Endothelial cell of umbilical vein (primary cell): ENCODE measurements around the gene GTF2H1. TPM values are rescaled to one million over a fixed set of nuclear protein-coding genes. Genes with fewer than 3 reads are reported as not detected.
A peak's percentile ranks its signal among the peaks of the same experiment; 100 is the strongest.

ENCODE experiments used
- BruUV-seq: library from RNA; stranded (reverse); fragments of 400-500 nt; replicated peaks from 2 replicates; lab custom pipeline; 2021; lab: Mats Ljungman, UMichigan
- CTCF ChIA-PET: fragments of 300-600, 350-600 bp; sonication (Branson Sonifier 250); formaldehyde crosslinking; loops from one replicate; lab custom pipeline; 2021; ENCODE audit warnings: antibody characterized with exemption, inconsistent platforms; lab: Charles Lee
- POLR2A ChIA-PET: fragments of 300-600, 350-600 bp; sonication (Branson Sonifier 250); formaldehyde crosslinking; loops from one replicate; lab custom pipeline; 2021; ENCODE audit warnings: antibody characterized with exemption, inconsistent platforms; lab: Charles Lee
- DNase-seq: peaks from one replicate; pipeline ENCODE4 v3.0.0-alpha.2; 2011; ENCODE audit warnings: low read depth, low spot score
- FAIRE-seq: peaks from 2 replicates; lab custom pipeline; 2011; peaks lifted over from hg19 to GRCh38; lab: Jason Lieb, UNC
- H2AFZ ChIP-seq: 2 replicates; pipeline ENCODE4 v1.6.0; 2012; ENCODE audit warnings: low read depth, low read length, control low read depth, inconsistent platforms
- H3K27ac ChIP-seq: 2 replicates; pipeline ENCODE4 v1.5.1; 2011; ENCODE audit warnings: low read depth, mild to moderate bottlenecking, control low read depth, low read length, moderate library complexity; ENCODE audit not compliant: insufficient read depth
- H3K27me3 ChIP-seq, 2 experiments: 2 replicates each; pipeline versions ENCODE4 v1.6.0 to v1.6.1; 2011; ENCODE audit warnings: low read length in 2 of 2, mixed read lengths in 1 of 2; ENCODE audit not compliant: control insufficient read depth in 2 of 2, insufficient read depth in 2 of 2
- H3K36me3 ChIP-seq, 2 experiments: 2 replicates in 1 of 2; 3 replicates in 1 of 2; pipeline ENCODE4 v1.5.1; 2011; ENCODE audit warnings: low read length in 2 of 2, mild to moderate bottlenecking in 1 of 2, moderate library complexity in 1 of 2; ENCODE audit not compliant: control insufficient read depth in 2 of 2, insufficient read depth in 2 of 2; ENCODE audit errors: extremely low read depth in 1 of 2
- H3K4me1 ChIP-seq: 3 replicates; pipeline ENCODE4 v1.5.1; 2011; ENCODE audit warnings: mild to moderate bottlenecking, low read length; ENCODE audit not compliant: control insufficient read depth, insufficient read depth; ENCODE audit errors: extremely low read depth
- H3K4me2 ChIP-seq: 2 replicates; pipeline ENCODE4 v1.6.1; 2011; ENCODE audit warnings: low read length, control low read depth, mixed read lengths; ENCODE audit not compliant: insufficient read depth
- H3K4me3 ChIP-seq, 3 experiments: fragments of 200-600 bp in 1 of 3; sonication (generic), shearing (Covaris generic) in 1 of 3; replicated peaks in 1 of 3; 2 replicates each; pipeline ENCODE4 v1.5.1; 2011 to 2016; ENCODE audit warnings: control low read depth in 3 of 3, low read length in 3 of 3, mild to moderate bottlenecking in 2 of 3, inconsistent platforms in 1 of 3, low read depth in 1 of 3, moderate library complexity in 1 of 3; ENCODE audit not compliant: insufficient read depth in 1 of 3
- H3K79me2 ChIP-seq: 2 replicates; pipeline ENCODE4 v1.6.0; 2012; ENCODE audit warnings: low read length, inconsistent platforms; ENCODE audit not compliant: control insufficient read depth, insufficient read depth
- H3K9ac ChIP-seq: replicated peaks from 2 replicates; pipeline ENCODE3; 2011; ENCODE audit warnings: low read length, control low read depth; ENCODE audit not compliant: insufficient read depth; ENCODE audit errors: extremely low read depth
- H3K9me1 ChIP-seq: replicated peaks from 3 replicates; pipeline ENCODE4 v1.6.0; 2011; ENCODE audit warnings: mild to moderate bottlenecking, low read length; ENCODE audit not compliant: control insufficient read depth, insufficient read depth; ENCODE audit errors: extremely low read depth
- H3K9me3 ChIP-seq: replicated peaks from 2 replicates; pipeline ENCODE4 v1.5.1; 2012; ENCODE audit warnings: low read length, inconsistent platforms; ENCODE audit not compliant: control insufficient read depth, insufficient read depth
- H4K20me1 ChIP-seq: replicated peaks from 2 replicates; pipeline ENCODE3; 2011; ENCODE audit warnings: mild to moderate bottlenecking, low read length; ENCODE audit not compliant: control insufficient read depth, insufficient read depth; ENCODE audit errors: extremely low read depth
- FOS ChIP-seq: IDR thresholded peaks from 2 replicates; pipeline ENCODE4 v1.6.1; 2011; ENCODE audit warnings: mild to moderate bottlenecking, low read length, moderate library complexity, borderline replicate concordance; ENCODE audit not compliant: insufficient read depth
- GATA2 ChIP-seq: IDR thresholded peaks from 2 replicates; pipeline ENCODE4 v1.7.0; 2011; ENCODE audit warnings: low read depth, mild to moderate bottlenecking, moderate library complexity, mixed read lengths, low read length; ENCODE audit not compliant: insufficient read length, insufficient read depth
- MAX ChIP-seq: IDR thresholded peaks from 2 replicates; pipeline ENCODE4 v1.6.1; 2011; ENCODE audit not compliant: insufficient read depth, insufficient read length
- POLR2AphosphoS5 ChIP-seq: IDR thresholded peaks from 2 replicates; pipeline ENCODE4 v1.6.1; 2012; ENCODE audit warnings: low read depth, mild to moderate bottlenecking, control low read depth, low read length, moderate library complexity; ENCODE audit not compliant: insufficient read depth
- dilution Hi-C: fragments of 300-500 bp; cut with MboI; formaldehyde crosslinking; loops from one replicate; pipeline ENCODE4 v1.15.0; 2019; ENCODE audit warnings: low sequenced_read_pairs; ENCODE audit not compliant: extremely low pct_ligation_motif_present
- intact Hi-C: fragments of 100-400 bp; cut with micrococcal nuclease; formaldehyde crosslinking; loops from one replicate; pipeline ENCODE4 v1.10.0; 2022
- polyA plus RNA-seq, 4 experiments: library from polyadenylated mRNA; depleted of rRNA in 3 of 4; stranded (reverse) in 3 of 4; unstranded in 1 of 4; fragments of >200 nt; gene quantifications; 2 replicates each; pipeline versions ENCODE4 v1.2.1 to v1.2.3, GENCODE V29; 2011 to 2012; ENCODE audit warnings: missing spikeins in 1 of 4
- total RNA-seq: library from RNA; stranded (reverse); gene quantifications from 2 replicates; pipeline ENCODE4 v1.2.3, GENCODE V29; 2021

Gene GTF2H1
- total and polyA plus RNA-seq, 2 donors (not counting 3 experiments of a cell fraction or from before 2014, with no cell fraction given): 15.7 to 47.7 TPM

- Histone ChIP-seq H3K4me1 (peaks cover 8% of the 10 kb centered on the region), H3K27ac (no peak overlapping the region), H3K79me2 (no peaks in the 10 kb centered on the region), H3K36me3 (peaks cover 9 to 10% of the 10 kb centered on the region in 2 experiments), H3K9me1 (no peaks in the 10 kb centered on the region), H3K27me3 (no peaks in the 10 kb centered on the region), H2AFZ (no peak overlapping the region), H3K9ac (no peak overlapping the region), H3K4me3 (no peak overlapping the region), H3K4me2 (no peak overlapping the region), H4K20me1 (no peaks in the 10 kb centered on the region), H3K9me3 (no peaks in the 10 kb centered on the region)
- POLR2A ChIA-PET: no interaction called here
- TF ChIP-seq FOS (peak; percentile 41), GATA2 (no peak)
- FAIRE-seq (peak; percentile 26), DNase-seq (peak; percentile 23)
- CTCF ChIA-PET: no interaction called here
- dilution Hi-C loops (no loop called here), intact Hi-C loops (no loop called here)
- BruUV-seq: no TSS peak
Measured at GRCh38 chr11:18347471-18348125, 25.2 kb downstream of the GTF2H1 start.

- Histone ChIP-seq H3K9ac (no peak overlapping the region), H3K4me2 (no peak overlapping the region), H2AFZ (no peak overlapping the region), H3K4me3 (no peak overlapping the region), H3K36me3 (peaks cover 8 to 9% of the 10 kb centered on the region in 2 experiments), H4K20me1 (no peaks in the 10 kb centered on the region), H3K27ac (no peak overlapping the region), H3K27me3 (no peaks in the 10 kb centered on the region), H3K79me2 (no peaks in the 10 kb centered on the region), H3K9me3 (no peaks in the 10 kb centered on the region), H3K4me1 (peaks cover 8% of the 10 kb centered on the region), H3K9me1 (no peaks in the 10 kb centered on the region)
- FAIRE-seq (peak; percentile 40), DNase-seq (no peak)
- ChIA-PET POLR2A (no interaction called here), CTCF (no interaction called here)
- dilution Hi-C loops: no loop called here
- intact Hi-C loops: loop anchor here (5.0 kb wide), 1 partner anchor 40 kb away; the partner anchor contains the start of gene LDHA
- TF ChIP-seq POLR2AphosphoS5 (no peak), FOS (peak; percentile 60), MAX (no peak)
- no TSS peak for BruUV-seq
Measured at GRCh38 chr11:18352581-18352980, 30.2 kb downstream of the GTF2H1 start.
